ENCODE measurements around the gene L3MBTL4.

DNA sequence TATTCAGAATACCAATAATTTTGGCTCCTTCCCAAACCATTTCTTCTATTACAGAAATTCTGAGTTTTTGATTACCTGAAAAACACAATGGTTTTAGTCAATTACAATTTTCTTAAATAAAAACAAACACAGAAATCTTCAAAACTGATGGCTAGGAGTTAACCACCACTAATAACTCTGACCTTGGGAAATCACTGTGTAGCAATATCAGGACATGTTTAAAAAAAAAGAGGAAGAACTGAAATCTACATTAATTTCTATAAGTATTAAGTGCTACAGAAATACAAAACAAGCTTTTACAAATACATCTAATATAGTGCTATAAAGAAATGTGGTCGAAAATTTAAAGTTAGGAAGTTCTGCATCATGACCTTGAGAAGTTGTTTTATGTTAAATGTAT, 14.9 kb downstream of the L3MBTL4 start:
- TF ChIP-seq, protein P1, sequence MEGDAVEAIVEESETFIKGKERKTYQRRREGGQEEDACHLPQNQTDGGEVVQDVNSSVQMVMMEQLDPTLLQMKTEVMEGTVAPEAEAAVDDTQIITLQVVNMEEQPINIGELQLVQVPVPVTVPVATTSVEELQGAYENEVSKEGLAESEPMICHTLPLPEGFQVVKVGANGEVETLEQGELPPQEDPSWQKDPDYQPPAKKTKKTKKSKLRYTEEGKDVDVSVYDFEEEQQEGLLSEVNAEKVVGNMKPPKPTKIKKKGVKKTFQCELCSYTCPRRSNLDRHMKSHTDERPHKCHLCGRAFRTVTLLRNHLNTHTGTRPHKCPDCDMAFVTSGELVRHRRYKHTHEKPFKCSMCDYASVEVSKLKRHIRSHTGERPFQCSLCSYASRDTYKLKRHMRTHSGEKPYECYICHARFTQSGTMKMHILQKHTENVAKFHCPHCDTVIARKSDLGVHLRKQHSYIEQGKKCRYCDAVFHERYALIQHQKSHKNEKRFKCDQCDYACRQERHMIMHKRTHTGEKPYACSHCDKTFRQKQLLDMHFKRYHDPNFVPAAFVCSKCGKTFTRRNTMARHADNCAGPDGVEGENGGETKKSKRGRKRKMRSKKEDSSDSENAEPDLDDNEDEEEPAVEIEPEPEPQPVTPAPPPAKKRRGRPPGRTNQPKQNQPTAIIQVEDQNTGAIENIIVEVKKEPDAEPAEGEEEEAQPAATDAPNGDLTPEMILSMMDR (IDR thresholded peaks at IDR 0.05) = no peak
- TF ChIP-seq NR3C1 (CRISPR knock-in tag; conservative IDR thresholded peaks at IDR 0.05; ENCODE audit: low read depth) = no peak
- no peak for TF ChIP-seq TEAD1 (CRISPR knock-in tag; IDR thresholded peaks at IDR 0.05)
- no peak for TF ChIP-seq FOXK1 (CRISPR knock-in tag; IDR thresholded peaks at IDR 0.05)
- TF ChIP-seq NR1H2 (CRISPR knock-in tag; IDR thresholded peaks at IDR 0.05) = no peak
- TF ChIP-seq SP1 (CRISPR knock-in tag; conservative IDR thresholded peaks at IDR 0.05) = no peak
- TF ChIP-seq, protein P2, sequence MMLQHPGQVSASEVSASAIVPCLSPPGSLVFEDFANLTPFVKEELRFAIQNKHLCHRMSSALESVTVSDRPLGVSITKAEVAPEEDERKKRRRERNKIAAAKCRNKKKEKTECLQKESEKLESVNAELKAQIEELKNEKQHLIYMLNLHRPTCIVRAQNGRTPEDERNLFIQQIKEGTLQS (CRISPR knock-in tag; conservative IDR thresholded peaks at IDR 0.05) = no peak
- TF ChIP-seq CREB1 (CRISPR knock-in tag; IDR thresholded peaks at IDR 0.05) = no peak

All from WTC11 (cell line).